ENCODE measurements around the gene FNIP2. TPM values are rescaled to one million over a fixed set of nuclear protein-coding genes. Genes with fewer than 3 reads are reported as not detected.

Gene FNIP2
- polyA plus RNA-seq, 1 of the 3 experiments (the other 2 are of a cell fraction) = 0.97 TPM

GRCh38 chr4:158870282-158870625, 101.4 kb downstream of the FNIP2 start:
- H3K36me3 ChIP-seq (replicated peaks in 1 of 2; ENCODE audit: control insufficient read depth in 1 of 2, insufficient read depth in 2 of 2, low read length in 1 of 2) = peaks cover 0 to 19% of the 10 kb centered on the region in 2 experiments
- no peaks in the 10 kb centered on the region for H3K9me2 ChIP-seq
- H3K4me2 ChIP-seq = no peak overlapping the region
- H3K4me3 ChIP-seq (ENCODE audit: low read depth in 2 of 2, low read length in 1 of 2) = no peak overlapping the region
- no peaks in the 10 kb centered on the region for H3K9me3 ChIP-seq
- no peak overlapping the region for H3K9ac ChIP-seq
- CTCF ChIA-PET = interaction anchor here (0.6 to 2.8 kb wide), 6 partner anchors 13 to 332 kb away, joined by 3 to 21 read pairs (median 6); no protein-coding TSS in a partner anchor
- no peaks in the 10 kb centered on the region; the same call in 1 of the 2 replicates for H4K20me1 ChIP-seq (ENCODE audit: insufficient read depth)
- peaks cover 18 to 37% of the 10 kb centered on the region in 2 experiments; a peak in 3 of 4 replicates for H3K4me1 ChIP-seq (ENCODE audit: control insufficient read depth in 1 of 2, insufficient read depth in 2 of 2, low read depth in 1 of 2, low read length in 1 of 2)
- POLR2A ChIA-PET = no interaction called here
- H3K79me2 ChIP-seq (ENCODE audit: insufficient read depth) = no peaks in the 10 kb centered on the region; the same call in 1 of the 2 replicates
- peak; percentile 5; the same call in 1 of the 2 replicates for TF ChIP-seq FOXJ3 (CRISPR knock-in tag; IDR thresholded peaks at IDR 0.05)
- no peak for TF ChIP-seq RXRA (IDR thresholded peaks at IDR 0.05; ENCODE audit: borderline replicate concordance, low read depth)
- H3K27me3 ChIP-seq (ENCODE audit: insufficient read depth) = no peaks in the 10 kb centered on the region
- WGBS (ENCODE audit: low lambda C conversion rate) = 100% methylated on average over 2 of the region's 4 CpGs
- DNase-seq = no peak
- H2AFZ ChIP-seq (ENCODE audit: low read depth) = no peak overlapping the region
- H3F3A ChIP-seq (replicated peaks; ENCODE audit: insufficient read depth) = peaks cover 14% of the 10 kb centered on the region
- peak overlapping the region in 1 of 2 experiments; percentile 92; a peak in 2 of 4 replicates for H3K27ac ChIP-seq (ENCODE audit: low read depth in 2 of 2, low read length in 1 of 2)

DNA sequence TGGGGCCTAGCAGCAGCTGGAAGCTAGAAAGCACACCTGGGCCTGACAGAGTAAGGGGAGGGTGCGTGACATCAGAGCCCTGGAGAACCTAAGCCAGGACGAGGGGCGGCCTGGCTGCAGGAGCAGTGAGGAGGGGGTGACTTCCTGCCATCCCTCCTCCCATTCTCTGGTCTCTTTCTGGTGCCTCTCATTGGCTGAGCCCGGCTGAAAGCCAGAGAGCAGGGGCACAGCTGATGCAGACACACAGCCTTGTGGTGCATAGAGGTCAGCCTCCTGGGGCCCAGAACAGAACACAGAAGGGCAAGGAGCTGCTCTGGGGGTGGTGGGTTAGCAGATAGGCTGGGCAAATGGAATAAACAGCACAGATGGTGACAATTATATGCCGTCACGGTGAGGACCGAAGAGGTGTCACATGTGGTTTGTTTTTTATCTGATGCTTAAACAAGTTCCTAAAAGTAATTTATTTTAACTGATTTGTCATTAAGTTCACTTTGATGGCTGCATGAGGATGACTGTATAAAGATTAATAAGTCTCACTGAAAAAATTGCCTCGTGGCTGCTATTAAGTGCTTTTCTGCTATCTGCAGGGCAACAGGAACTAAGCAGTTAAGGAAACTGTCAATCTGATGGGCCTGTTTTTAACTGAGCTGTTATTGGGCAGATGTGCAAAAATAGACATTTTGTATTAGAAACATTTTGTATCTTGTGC, 102.0 kb downstream of the FNIP2 start:
- ChIA-PET CTCF (interaction anchor here (0.5 to 2.6 kb wide), 11 partner anchors 14 to 332 kb away, joined by 3 to 6 read pairs (median 3); no protein-coding TSS in a partner anchor), POLR2A (no interaction called here)
- peaks cover 14% of the 10 kb centered on the region for H3F3A ChIP-seq (replicated peaks; ENCODE audit: insufficient read depth)
- H3K9ac ChIP-seq = no peak overlapping the region
- H3K4me3 ChIP-seq (ENCODE audit: low read depth in 2 of 2, low read length in 1 of 2) = no peak overlapping the region
- H3K36me3 ChIP-seq (replicated peaks in 1 of 2; ENCODE audit: control insufficient read depth in 1 of 2, insufficient read depth in 2 of 2, low read length in 1 of 2) = peaks cover 0 to 19% of the 10 kb centered on the region in 2 experiments
- H3K9me2 ChIP-seq = no peaks in the 10 kb centered on the region
- H3K4me2 ChIP-seq = no peak overlapping the region
- peak; percentile 77 for DNase-seq
- WGBS (ENCODE audit: low lambda C conversion rate) = 68% methylated on average over 8 of the region's 8 CpGs
- TF ChIP-seq SMC3 (IDR thresholded peaks at IDR 0.05; ENCODE audit: low read depth, low read length) (no peak), RXRA (IDR thresholded peaks at IDR 0.05; ENCODE audit: borderline replicate concordance, low read depth) (no peak), RAD21 (IDR thresholded peaks at IDR 0.05; ENCODE audit: low read length) (peak; percentile 13; the same call in 1 of the 2 replicates), TAF1 (IDR thresholded peaks at IDR 0.05; ENCODE audit: borderline replicate concordance, low read depth, low read length) (no peak), RCOR1 (IDR thresholded peaks at IDR 0.05; ENCODE audit: low read length) (peak; percentile 48; the same call in 1 of the 2 replicates), NFIC (IDR thresholded peaks at IDR 0.05; ENCODE audit: borderline replicate concordance) (no peak), EP300 (IDR thresholded peaks at IDR 0.05; ENCODE audit: borderline replicate concordance in 1 of 2, low read depth in 1 of 2, low read length in 1 of 2) (peak in 1 of 2 experiments; percentile 93; a peak in 2 of 4 replicates), CTCF (IDR thresholded peaks at IDR 0.05) (no peak), MXI1 (IDR thresholded peaks at IDR 0.05; ENCODE audit: low read depth, low read length) (0 out of 2 replicates have a peak, but pooled peaks have one; percentile 42), SIN3A (IDR thresholded peaks at IDR 0.05; ENCODE audit: borderline replicate concordance, low read depth, low read length) (no peak), NRF1 (IDR thresholded peaks at IDR 0.05; ENCODE audit: low read depth, low read length) (no peak), FOXJ3 (CRISPR knock-in tag; IDR thresholded peaks at IDR 0.05) (0 out of 2 replicates have a peak, but pooled peaks have one; percentile 13), GATA2 (CRISPR knock-in tag; IDR thresholded peaks at IDR 0.05) (peak; percentile 82), CHD2 (IDR thresholded peaks at IDR 0.05; ENCODE audit: low read length, partially characterized antibody) (peak; percentile 70)
- TF ChIP-seq, protein P1, sequence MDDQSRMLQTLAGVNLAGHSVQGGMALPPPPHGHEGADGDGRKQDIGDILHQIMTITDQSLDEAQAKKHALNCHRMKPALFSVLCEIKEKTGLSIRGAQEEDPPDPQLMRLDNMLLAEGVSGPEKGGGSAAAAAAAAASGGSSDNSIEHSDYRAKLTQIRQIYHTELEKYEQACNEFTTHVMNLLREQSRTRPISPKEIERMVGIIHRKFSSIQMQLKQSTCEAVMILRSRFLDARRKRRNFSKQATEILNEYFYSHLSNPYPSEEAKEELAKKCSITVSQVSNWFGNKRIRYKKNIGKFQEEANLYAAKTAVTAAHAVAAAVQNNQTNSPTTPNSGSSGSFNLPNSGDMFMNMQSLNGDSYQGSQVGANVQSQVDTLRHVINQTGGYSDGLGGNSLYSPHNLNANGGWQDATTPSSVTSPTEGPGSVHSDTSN (IDR thresholded peaks at IDR 0.05) = no peak
- H4K20me1 ChIP-seq (ENCODE audit: insufficient read depth) = no peaks in the 10 kb centered on the region; the same call in 1 of the 2 replicates
- H3K79me2 ChIP-seq (ENCODE audit: insufficient read depth) = no peaks in the 10 kb centered on the region; the same call in 1 of the 2 replicates
- H3K27ac ChIP-seq (ENCODE audit: low read depth in 2 of 2, low read length in 1 of 2) = peak overlapping the region in 1 of 2 experiments; percentile 92; a peak in 2 of 4 replicates
- no peak overlapping the region for H2AFZ ChIP-seq (ENCODE audit: low read depth)
- peaks cover 18 to 37% of the 10 kb centered on the region in 2 experiments; a peak in 3 of 4 replicates for H3K4me1 ChIP-seq (ENCODE audit: control insufficient read depth in 1 of 2, insufficient read depth in 2 of 2, low read depth in 1 of 2, low read length in 1 of 2)
- H3K27me3 ChIP-seq (ENCODE audit: insufficient read depth) = no peaks in the 10 kb centered on the region
- no peaks in the 10 kb centered on the region for H3K9me3 ChIP-seq

Measured in SK-N-SH (cell line).